T-helper 9 cell (primary cell): ENCODE measurements around the gene NOP14.
A peak's percentile ranks its signal among the peaks of the same experiment; 100 is the strongest.
"Not testable (repeated sequence)": the region's sequence is repeated elsewhere in the genome, so short reads cannot be mapped to it uniquely, and the experiment has no call there.

ENCODE experiments used
- DNase-seq: peaks from one replicate; pipeline ENCODE4 v3.0.0-alpha.2; 2020

Gene NOP14

GRCh38 chr4:2942037-2942531, 21.1 kb downstream of the NOP14 start:
- DNase-seq: no peak

- no peak for DNase-seq
Observed at GRCh38 chr4:2941138-2942036, 21.8 kb downstream of the NOP14 start.

- DNase-seq: no peak
Observed at GRCh38 chr4:2940267-2941137, 22.7 kb downstream of the NOP14 start.

GRCh38 chr4:2939383-2940243, 23.6 kb downstream of the NOP14 start:
- no peak for DNase-seq

GRCh38 chr4:2938906-2939305, 24.3 kb downstream of the NOP14 start:
- no peak for DNase-seq

GRCh38 chr4:2938411-2938810, 24.8 kb downstream of the NOP14 start:
- not testable (repeated sequence) for DNase-seq

GRCh38 chr4:2937986-2938385, 25.2 kb downstream of the NOP14 start:
- DNase-seq: no peak

- no peak for DNase-seq
Observed at GRCh38 chr4:2937146-2937857, 25.9 kb downstream of the NOP14 start.

- DNase-seq: no peak
Observed at GRCh38 chr4:2936773-2937145, 26.4 kb downstream of the NOP14 start.

- DNase-seq: peak; percentile 43
Observed at GRCh38 chr4:2935762-2936743, 27.2 kb downstream of the NOP14 start.

GRCh38 chr4:2934813-2935761, 28.1 kb downstream of the NOP14 start:
- peak; percentile 99 for DNase-seq

GRCh38 chr4:2934077-2934812, 29.0 kb downstream of the NOP14 start:
- peak; percentile 58 for DNase-seq

GRCh38 chr4:2933566-2934076, 29.6 kb downstream of the NOP14 start:
- no peak for DNase-seq

- DNase-seq: no peak
Observed at GRCh38 chr4:2932951-2933565, 30.1 kb downstream of the NOP14 start.

- DNase-seq: no peak
Observed at GRCh38 chr4:2932321-2932950, 30.8 kb downstream of the NOP14 start.

GRCh38 chr4:2931512-2932301, 31.5 kb downstream of the NOP14 start:
- peak; percentile 52 for DNase-seq
